Breast epithelium (tissue), 3 donors: ENCODE data around the gene CFC1.
"Not testable (repeated sequence)": the region's sequence is repeated elsewhere in the genome, so short reads cannot be mapped to it uniquely, and the experiment has no call there.

ENCODE experiments used
- CTCF ChIP-seq, 3 donors: fragments of 450-650 bp; IDR thresholded peaks; one replicate each; pipeline ENCODE4 v1.5.1; 2016 to 2017; ENCODE audit warnings: antibody characterized with exemption in 3 of 3, mild to moderate bottlenecking in 3 of 3, moderate library complexity in 3 of 3
- POLR2A ChIP-seq: fragments of 450-650 bp; IDR thresholded peaks from one replicate; pipeline ENCODE4 v1.6.1; 2016; ENCODE audit warnings: antibody characterized with exemption, mild to moderate bottlenecking, moderate library complexity

DNA sequence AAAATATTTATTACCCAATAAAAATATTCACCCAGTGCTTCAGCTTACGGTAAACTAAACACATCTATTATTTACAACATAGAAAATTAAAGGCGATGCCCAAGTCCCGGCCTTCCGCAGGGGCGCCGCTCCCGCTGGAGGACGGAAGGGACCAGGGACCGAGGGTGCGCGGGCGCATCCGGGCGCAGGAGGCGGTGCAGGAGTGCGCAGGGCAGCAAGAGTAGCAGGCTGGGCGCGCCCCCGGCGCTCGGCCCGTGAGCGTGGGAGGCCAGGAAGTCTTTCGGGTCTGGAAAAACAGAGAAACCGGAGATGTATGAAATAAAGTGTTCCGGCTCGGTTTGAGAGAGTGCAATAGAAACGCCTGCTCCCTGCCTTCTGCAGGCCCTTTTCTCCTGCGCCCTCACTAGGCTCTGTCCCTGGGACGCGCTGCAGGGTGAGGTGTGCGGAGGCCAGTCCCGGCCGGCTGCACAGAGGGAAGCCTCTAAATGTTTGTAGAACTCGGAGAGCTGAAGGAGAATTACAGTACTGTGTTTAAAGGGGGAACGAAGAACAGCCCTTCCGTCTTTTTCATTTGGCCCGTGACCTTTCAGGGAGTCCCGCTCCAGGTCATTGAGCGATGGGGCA lies 6.5 kb downstream of the CFC1 start:
- not testable (repeated sequence) for TF ChIP-seq POLR2A; CTCF (IDR thresholded peaks at IDR 0.05)
